Endometrial microvascular endothelial cells (primary cell): ENCODE data around the gene UPF2. TPM values are rescaled to one million over a fixed set of nuclear protein-coding genes. Genes with fewer than 3 reads are reported as not detected.
"Not testable (repeated sequence)": the region's sequence is repeated elsewhere in the genome, so short reads cannot be mapped to it uniquely, and the experiment has no call there.

ENCODE experiments used
- in situ Hi-C: cut with HindIII; loops from 2 replicates; pipeline ENCODE4 v1.10.0; 2017; ENCODE audit warnings: low sequenced_read_pairs, low pct_unique_long_range_greater_than_20kb; ENCODE audit errors: inconsistent ontology term
- total RNA-seq: library from RNA; depleted of rRNA; stranded (reverse); fragments of >200 nt; gene quantifications from one replicate; pipeline ENCODE4 v1.2.3, GENCODE V29; 2015; ENCODE audit errors: inconsistent ontology term

UPF2 gene
- total RNA-seq, 1 donor from 2014 or later, result 16.9 TPM

GRCh38 chr10:11988924-11989323 is 53.7 kb downstream of the UPF2 start:
- in situ Hi-C loops, result no loop called here

GRCh38 chr10:11986593-11987216 is 55.9 kb downstream of the UPF2 start:
- in situ Hi-C loops, result no loop called here

- in situ Hi-C loops, result no loop called here
Measured at GRCh38 chr10:11982253-11982652, 60.4 kb downstream of the UPF2 start.

- in situ Hi-C loops, result no loop called here
Measured at GRCh38 chr10:11975795-11976194, 66.8 kb downstream of the UPF2 start.

- in situ Hi-C loops, result not testable (repeated sequence)
Measured at GRCh38 chr10:11972523-11972922, 70.1 kb downstream of the UPF2 start.

GRCh38 chr10:11962176-11962575 is 80.4 kb downstream of the UPF2 start:
- in situ Hi-C loops, result no loop called here

- in situ Hi-C loops, result no loop called here
Measured at GRCh38 chr10:11961771-11962170, 80.8 kb downstream of the UPF2 start.

- in situ Hi-C loops, result no loop called here
Measured at GRCh38 chr10:11959966-11960365, 82.6 kb downstream of the UPF2 start.

- in situ Hi-C loops, result no loop called here
Measured at GRCh38 chr10:11958956-11959355, 83.7 kb downstream of the UPF2 start.

- in situ Hi-C loops, result no loop called here
Measured at GRCh38 chr10:11951695-11952094, 90.9 kb downstream of the UPF2 start.

GRCh38 chr10:11950325-11951018 is 92.1 kb downstream of the UPF2 start:
- in situ Hi-C loops, result no loop called here

- in situ Hi-C loops, result no loop called here
Measured at GRCh38 chr10:11949152-11949551, 93.5 kb downstream of the UPF2 start.

- in situ Hi-C loops, result no loop called here
Measured at GRCh38 chr10:11946652-11947051, 96.0 kb downstream of the UPF2 start.

- in situ Hi-C loops, result no loop called here
Measured at GRCh38 chr10:11936389-11937152, 106.0 kb downstream of the UPF2 start.

- in situ Hi-C loops, result no loop called here
Measured at GRCh38 chr10:11934262-11934661, 108.3 kb downstream of the UPF2 start.

- in situ Hi-C loops, result no loop called here
Measured at GRCh38 chr10:11933577-11934223, 108.9 kb downstream of the UPF2 start.

- in situ Hi-C loops, result no loop called here
Measured at GRCh38 chr10:11931038-11931437, 111.6 kb downstream of the UPF2 start.

- in situ Hi-C loops, result no loop called here
Measured at GRCh38 chr10:11930312-11930978, 112.2 kb downstream of the UPF2 start.

- in situ Hi-C loops, result no loop called here
Measured at GRCh38 chr10:11927746-11928145, 114.9 kb downstream of the UPF2 start.
